ENCODE measurements around the gene TTC7B. TPM values are rescaled to one million over a fixed set of nuclear protein-coding genes. Genes with fewer than 3 reads are reported as not detected.

The TTC7B gene
- total and polyA plus RNA-seq, 7 donors: 18.9 to 97.0 (median 59.0) TPM

- 95 to 97% (median 96%) methylated on average over 11 of the region's 11 CpGs for WGBS, 3 donors
- no peak overlapping the region for H3K27ac ChIP-seq
- no peaks in the 10 kb centered on the region for H3K27me3 ChIP-seq (ENCODE audit: insufficient read depth in 3 of 3, low read length in 2 of 3)
- H3K9me3 ChIP-seq: no peaks in the 10 kb centered on the region
- DNase-seq (no peak), ATAC-seq (no peak)
- TF ChIP-seq, protein P1, sequence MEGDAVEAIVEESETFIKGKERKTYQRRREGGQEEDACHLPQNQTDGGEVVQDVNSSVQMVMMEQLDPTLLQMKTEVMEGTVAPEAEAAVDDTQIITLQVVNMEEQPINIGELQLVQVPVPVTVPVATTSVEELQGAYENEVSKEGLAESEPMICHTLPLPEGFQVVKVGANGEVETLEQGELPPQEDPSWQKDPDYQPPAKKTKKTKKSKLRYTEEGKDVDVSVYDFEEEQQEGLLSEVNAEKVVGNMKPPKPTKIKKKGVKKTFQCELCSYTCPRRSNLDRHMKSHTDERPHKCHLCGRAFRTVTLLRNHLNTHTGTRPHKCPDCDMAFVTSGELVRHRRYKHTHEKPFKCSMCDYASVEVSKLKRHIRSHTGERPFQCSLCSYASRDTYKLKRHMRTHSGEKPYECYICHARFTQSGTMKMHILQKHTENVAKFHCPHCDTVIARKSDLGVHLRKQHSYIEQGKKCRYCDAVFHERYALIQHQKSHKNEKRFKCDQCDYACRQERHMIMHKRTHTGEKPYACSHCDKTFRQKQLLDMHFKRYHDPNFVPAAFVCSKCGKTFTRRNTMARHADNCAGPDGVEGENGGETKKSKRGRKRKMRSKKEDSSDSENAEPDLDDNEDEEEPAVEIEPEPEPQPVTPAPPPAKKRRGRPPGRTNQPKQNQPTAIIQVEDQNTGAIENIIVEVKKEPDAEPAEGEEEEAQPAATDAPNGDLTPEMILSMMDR (IDR thresholded peaks at IDR 0.05): no peak
- intact Hi-C loops (cut with DNase I): no loop called here
- H3K4me1 ChIP-seq: peaks cover 12% of the 10 kb centered on the region
- peak overlapping the region; percentile 26 for H3K4me3 ChIP-seq
- peaks cover 0 to 13% of the 10 kb centered on the region in 2 donors for H3K36me3 ChIP-seq (ENCODE audit: insufficient read depth in 1 of 2, low read depth in 1 of 2)
Measured at GRCh38 chr14:90731487-90731886, 84.7 kb downstream of the TTC7B start.

- intact Hi-C loops (cut with DNase I): no loop called here
- WGBS, 3 donors: 83 to 90% (median 90%) methylated on average over 9 of the region's 9 CpGs
Measured at GRCh38 chr14:90730206-90730766, 85.9 kb downstream of the TTC7B start.

DNA sequence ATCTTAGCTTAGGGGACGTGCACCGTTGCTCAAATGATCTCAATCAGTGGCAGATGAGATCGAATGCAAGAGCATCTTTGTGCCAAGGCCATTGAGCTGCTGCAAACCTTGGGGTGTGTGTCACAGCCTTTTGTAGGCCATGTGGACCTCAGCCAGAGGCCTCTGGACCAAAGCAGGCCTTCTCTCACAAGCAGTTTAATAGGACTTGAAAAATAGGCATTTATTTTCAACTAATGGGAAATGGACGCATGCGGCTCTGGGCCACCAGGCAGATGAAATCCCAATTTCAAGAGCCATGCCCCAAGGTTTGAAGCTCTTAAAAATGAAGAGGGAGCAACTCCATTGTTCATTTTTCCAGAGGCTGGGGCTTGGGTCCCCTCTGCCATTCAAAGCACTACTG lies 87.3 kb downstream of the TTC7B start:
- peaks cover 16% of the 10 kb centered on the region for H3K4me1 ChIP-seq
- no peak for ATAC-seq
- DNase-seq: no peak
- no peaks in the 10 kb centered on the region for H3K9me3 ChIP-seq
- H3K27me3 ChIP-seq (ENCODE audit: insufficient read depth in 3 of 3, low read length in 2 of 3): no peaks in the 10 kb centered on the region
- H3K36me3 ChIP-seq (ENCODE audit: insufficient read depth in 1 of 2, low read depth in 1 of 2): peaks cover 0 to 13% of the 10 kb centered on the region in 2 donors
- H3K27ac ChIP-seq: no peak overlapping the region
- H3K4me3 ChIP-seq: no peak overlapping the region
- intact Hi-C loops (cut with DNase I): no loop called here
- WGBS, 3 donors: 72 to 87% (median 75%) methylated on average over 5 of the region's 5 CpGs
- TF ChIP-seq, protein P1 (IDR thresholded peaks at IDR 0.05): no peak

More at GRCh38 chr14:90730206-90730766, 85.9 kb downstream of the TTC7B start:
- no peak overlapping the region for H3K4me3 ChIP-seq
- no peaks in the 10 kb centered on the region for H3K9me3 ChIP-seq
- no peaks in the 10 kb centered on the region for H3K27me3 ChIP-seq (ENCODE audit: insufficient read depth in 3 of 3, low read length in 2 of 3)
- H3K4me1 ChIP-seq: peaks cover 16% of the 10 kb centered on the region
- TF ChIP-seq, protein P1 (IDR thresholded peaks at IDR 0.05): no peak
- no peak overlapping the region for H3K27ac ChIP-seq
- no peak for DNase-seq
- peaks cover 0 to 13% of the 10 kb centered on the region in 2 donors for H3K36me3 ChIP-seq (ENCODE audit: insufficient read depth in 1 of 2, low read depth in 1 of 2)
- ATAC-seq: no peak

- whole genome bisulfite sequencing, 3 donors: 80 to 90% (median 87%) methylated on average over 13 of the region's 13 CpGs
- Histone ChIP-seq H3K4me3 (no peak overlapping the region), H3K9me3 (no peaks in the 10 kb centered on the region), H3K27ac (peak overlapping the region; percentile 78), H3K27me3 (ENCODE audit: insufficient read depth in 3 of 3, low read length in 2 of 3) (no peaks in the 10 kb centered on the region), H3K4me1 (peaks cover 10% of the 10 kb centered on the region), H3K36me3 (ENCODE audit: insufficient read depth in 1 of 2, low read depth in 1 of 2) (peaks cover 0 to 13% of the 10 kb centered on the region in 2 donors)
- no peak for DNase-seq
- peak in 2 of 4 donors; percentile 21 to 25 for ATAC-seq
- intact Hi-C loops (cut with DNase I): no loop called here
- TF ChIP-seq, protein P1 (IDR thresholded peaks at IDR 0.05): no peak
Measured at GRCh38 chr14:90727082-90727481, 89.1 kb downstream of the TTC7B start.

GRCh38 chr14:90726656-90727055 lies 89.6 kb downstream of the TTC7B start:
- 31 to 40% (median 37%) methylated on average over 9 of the region's 9 CpGs for WGBS, 3 donors
- Histone ChIP-seq H3K27ac (peak overlapping the region; percentile 78), H3K4me3 (peak overlapping the region; percentile 9), H3K4me1 (peaks cover 10% of the 10 kb centered on the region), H3K27me3 (ENCODE audit: insufficient read depth in 3 of 3, low read length in 2 of 3) (no peaks in the 10 kb centered on the region), H3K9me3 (no peaks in the 10 kb centered on the region), H3K36me3 (ENCODE audit: insufficient read depth in 1 of 2, low read depth in 1 of 2) (peaks cover 0 to 13% of the 10 kb centered on the region in 2 donors)
- ATAC-seq (peak; percentile 70 to 94 (median 82)), DNase-seq (peak; percentile 46 to 81)
- intact Hi-C loops (cut with DNase I): no loop called here
- TF ChIP-seq, protein P1 (IDR thresholded peaks at IDR 0.05): peak; percentile 30

Data from psoas muscle (tissue), 8 donors.